Smooth muscle cell (in vitro differentiated cells): ENCODE measurements around the gene CORO7. TPM values are rescaled to one million over a fixed set of nuclear protein-coding genes. Genes with fewer than 3 reads are reported as not detected.

Source experiments
- DNase-seq: peaks from one replicate; lab custom pipeline; 2025; ENCODE audit not compliant: unreplicated experiment; lab: John Stamatoyannopoulos, UW
- H2AFZ ChIP-seq: fragments of 200-600 bp; sonication (generic); 2 replicates; pipeline ENCODE4 v1.6.0; 2016; ENCODE audit warnings: antibody characterized with exemption, low read depth, mild to moderate bottlenecking
- H3F3A ChIP-seq: fragments of 200-600 bp; sonication (generic); 2 replicates; pipeline ENCODE4 v1.6.0; 2017; ENCODE audit warnings: antibody characterized with exemption, low read depth
- H3K27ac ChIP-seq: fragments of 200-600 bp; sonication (generic); 2 replicates; pipeline ENCODE4 v1.5.1; 2016; ENCODE audit warnings: low read depth, mild to moderate bottlenecking
- H3K27me3 ChIP-seq: fragments of 200-600 bp; sonication (generic); 2 replicates; pipeline ENCODE4 v1.6.1; 2016; ENCODE audit warnings: low read depth, mild to moderate bottlenecking
- H3K36me3 ChIP-seq: fragments of 200-600 bp; sonication (generic); 2 replicates; pipeline ENCODE4 v1.5.1; 2016; ENCODE audit warnings: low read depth
- H3K4me1 ChIP-seq: fragments of 200-600 bp; sonication (generic); 2 replicates; pipeline ENCODE4 v1.5.1; 2016; ENCODE audit warnings: low read depth
- H3K4me2 ChIP-seq: fragments of 200-600 bp; sonication (generic); 2 replicates; pipeline ENCODE4 v1.6.0; 2016; ENCODE audit warnings: mild to moderate bottlenecking
- H3K4me3 ChIP-seq: fragments of 200-600 bp; sonication (generic); 2 replicates; pipeline ENCODE4 v1.5.1; 2016; ENCODE audit warnings: mild to moderate bottlenecking
- H3K79me2 ChIP-seq: fragments of 200-600 bp; sonication (generic); 2 replicates; pipeline ENCODE4 v1.6.0; 2016; ENCODE audit warnings: low read depth, mild to moderate bottlenecking
- H3K9ac ChIP-seq: fragments of 200-600 bp; sonication (generic); 2 replicates; pipeline ENCODE4 v1.6.0; 2016; ENCODE audit warnings: low read depth
- H3K9me3 ChIP-seq: fragments of 200-600 bp; sonication (generic); replicated peaks from 2 replicates; pipeline ENCODE4 v1.5.1; 2016; ENCODE audit warnings: low read depth
- H4K20me1 ChIP-seq: fragments of 200-600 bp; sonication (generic); 2 replicates; pipeline ENCODE4 v1.6.0; 2016; ENCODE audit warnings: low read depth
- WGBS: methylation state at CpG from one replicate; pipeline ENCODE4 v1.1.7; 2016; ENCODE audit warnings: low lambda C conversion rate; 5-methylcytosine and 5-hydroxymethylcytosine counted together
- polyA plus RNA-seq: library from polyadenylated mRNA; unstranded; fragments of >200 nt; fragmentation: Nextera tagmentation; extraction: Ambion mirVana; gene quantifications from 2 replicates; pipeline ENCODE4 v1.2.1, GENCODE V29; 2016
- total RNA-seq: library from RNA; depleted of rRNA; stranded (reverse); fragments of >200 nt; gene quantifications from 2 replicates; pipeline ENCODE4 v1.2.3, GENCODE V29; 2014
- TF ChIP-seq, protein P1 (sequence below): fragments of 200-600 bp; sonication (generic); IDR thresholded peaks from 2 replicates; pipeline ENCODE4 v1.5.1; 2017; ENCODE audit warnings: borderline replicate concordance, mild to moderate bottlenecking, antibody characterized with exemption; ENCODE audit not compliant: insufficient read depth, poor library complexity, severe bottlenecking

CORO7 gene
- total and polyA plus RNA-seq, 2 experiments from 2014 or later, result 6.7 to 12.7 TPM

DNA sequence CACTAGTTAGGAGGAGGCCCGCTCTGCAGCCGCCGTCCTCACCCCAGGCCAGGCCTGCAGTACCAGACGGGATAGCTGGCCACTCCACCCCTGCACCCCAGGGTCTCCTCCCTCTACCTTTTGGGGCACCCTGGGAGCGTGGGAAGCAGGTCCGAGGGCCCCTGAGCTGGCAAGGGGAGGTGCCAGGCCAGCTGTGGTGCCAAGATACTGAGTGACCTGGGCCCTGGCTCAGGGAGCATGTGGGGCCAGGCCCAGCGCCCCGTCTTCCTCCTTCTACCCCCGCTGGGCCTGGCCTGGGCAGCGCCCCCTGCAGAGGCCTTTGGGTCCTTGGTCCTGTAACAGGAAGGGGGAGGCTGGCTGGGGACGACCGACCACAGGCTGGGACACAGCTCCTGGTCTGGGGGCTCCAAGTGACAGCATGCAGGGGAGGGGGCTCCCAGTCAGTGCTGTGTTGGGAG lies 78.2 kb downstream of the CORO7 start:
- TF ChIP-seq, protein P1, sequence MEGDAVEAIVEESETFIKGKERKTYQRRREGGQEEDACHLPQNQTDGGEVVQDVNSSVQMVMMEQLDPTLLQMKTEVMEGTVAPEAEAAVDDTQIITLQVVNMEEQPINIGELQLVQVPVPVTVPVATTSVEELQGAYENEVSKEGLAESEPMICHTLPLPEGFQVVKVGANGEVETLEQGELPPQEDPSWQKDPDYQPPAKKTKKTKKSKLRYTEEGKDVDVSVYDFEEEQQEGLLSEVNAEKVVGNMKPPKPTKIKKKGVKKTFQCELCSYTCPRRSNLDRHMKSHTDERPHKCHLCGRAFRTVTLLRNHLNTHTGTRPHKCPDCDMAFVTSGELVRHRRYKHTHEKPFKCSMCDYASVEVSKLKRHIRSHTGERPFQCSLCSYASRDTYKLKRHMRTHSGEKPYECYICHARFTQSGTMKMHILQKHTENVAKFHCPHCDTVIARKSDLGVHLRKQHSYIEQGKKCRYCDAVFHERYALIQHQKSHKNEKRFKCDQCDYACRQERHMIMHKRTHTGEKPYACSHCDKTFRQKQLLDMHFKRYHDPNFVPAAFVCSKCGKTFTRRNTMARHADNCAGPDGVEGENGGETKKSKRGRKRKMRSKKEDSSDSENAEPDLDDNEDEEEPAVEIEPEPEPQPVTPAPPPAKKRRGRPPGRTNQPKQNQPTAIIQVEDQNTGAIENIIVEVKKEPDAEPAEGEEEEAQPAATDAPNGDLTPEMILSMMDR, result no peak
- H3K36me3 ChIP-seq, result no peaks in the 10 kb centered on the region
- no peaks in the 10 kb centered on the region for H3K4me1 ChIP-seq
- H3K27me3 ChIP-seq, result no peaks in the 10 kb centered on the region
- H3K9me3 ChIP-seq, result no peaks in the 10 kb centered on the region
- no peak overlapping the region for H3K4me3 ChIP-seq
- no peak overlapping the region for H3K9ac ChIP-seq
- H2AFZ ChIP-seq, result no peak overlapping the region
- 95% methylated on average over 12 of the region's 12 CpGs for WGBS
- peaks cover 55% of the 10 kb centered on the region for H4K20me1 ChIP-seq
- H3K27ac ChIP-seq, result no peak overlapping the region
- H3K4me2 ChIP-seq, result no peak overlapping the region
- peaks cover 18% of the 10 kb centered on the region for H3K79me2 ChIP-seq
- H3F3A ChIP-seq, result no peaks in the 10 kb centered on the region
- DNase-seq, result no peak

DNA sequence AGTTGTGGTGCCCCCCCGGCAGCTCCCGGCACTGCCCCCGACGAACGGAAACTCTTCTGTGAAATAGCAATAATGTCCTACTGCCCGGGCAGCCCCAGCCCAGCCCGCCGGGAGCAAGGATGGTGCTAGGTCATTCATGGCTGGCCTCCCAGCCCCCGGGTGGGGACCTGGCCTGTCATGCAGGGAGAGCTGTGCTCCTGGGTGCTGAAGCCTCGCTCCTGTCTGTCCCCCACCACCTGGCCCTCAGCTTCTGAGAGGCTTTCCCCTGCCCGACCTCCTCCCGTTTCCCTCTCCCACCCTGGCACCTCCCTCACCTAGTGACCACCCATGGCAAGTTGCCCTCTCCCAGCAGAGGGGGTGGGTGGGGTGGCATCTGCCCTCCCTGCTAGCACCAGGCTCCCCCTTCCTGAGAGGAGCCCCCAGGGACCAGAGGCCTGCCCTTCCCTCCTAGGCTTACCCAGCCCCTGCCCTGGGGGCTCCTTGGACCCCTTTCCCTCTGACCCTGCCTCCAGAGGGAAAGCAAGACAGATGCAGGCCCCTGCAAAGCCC lies 78.8 kb downstream of the CORO7 start:
- Histone ChIP-seq H3K9ac (no peak overlapping the region), H2AFZ (no peak overlapping the region), H3K9me3 (no peaks in the 10 kb centered on the region), H3K4me2 (no peak overlapping the region), H3K27ac (no peak overlapping the region), H3K4me1 (no peaks in the 10 kb centered on the region), H3K27me3 (no peaks in the 10 kb centered on the region), H3F3A (no peaks in the 10 kb centered on the region), H3K4me3 (no peak overlapping the region), H3K79me2 (peaks cover 18% of the 10 kb centered on the region), H4K20me1 (peaks cover 55% of the 10 kb centered on the region), H3K36me3 (no peaks in the 10 kb centered on the region)
- TF ChIP-seq, protein P1, result no peak
- WGBS, result 90% methylated on average over 9 of the region's 12 CpGs
- no peak for DNase-seq

DNA sequence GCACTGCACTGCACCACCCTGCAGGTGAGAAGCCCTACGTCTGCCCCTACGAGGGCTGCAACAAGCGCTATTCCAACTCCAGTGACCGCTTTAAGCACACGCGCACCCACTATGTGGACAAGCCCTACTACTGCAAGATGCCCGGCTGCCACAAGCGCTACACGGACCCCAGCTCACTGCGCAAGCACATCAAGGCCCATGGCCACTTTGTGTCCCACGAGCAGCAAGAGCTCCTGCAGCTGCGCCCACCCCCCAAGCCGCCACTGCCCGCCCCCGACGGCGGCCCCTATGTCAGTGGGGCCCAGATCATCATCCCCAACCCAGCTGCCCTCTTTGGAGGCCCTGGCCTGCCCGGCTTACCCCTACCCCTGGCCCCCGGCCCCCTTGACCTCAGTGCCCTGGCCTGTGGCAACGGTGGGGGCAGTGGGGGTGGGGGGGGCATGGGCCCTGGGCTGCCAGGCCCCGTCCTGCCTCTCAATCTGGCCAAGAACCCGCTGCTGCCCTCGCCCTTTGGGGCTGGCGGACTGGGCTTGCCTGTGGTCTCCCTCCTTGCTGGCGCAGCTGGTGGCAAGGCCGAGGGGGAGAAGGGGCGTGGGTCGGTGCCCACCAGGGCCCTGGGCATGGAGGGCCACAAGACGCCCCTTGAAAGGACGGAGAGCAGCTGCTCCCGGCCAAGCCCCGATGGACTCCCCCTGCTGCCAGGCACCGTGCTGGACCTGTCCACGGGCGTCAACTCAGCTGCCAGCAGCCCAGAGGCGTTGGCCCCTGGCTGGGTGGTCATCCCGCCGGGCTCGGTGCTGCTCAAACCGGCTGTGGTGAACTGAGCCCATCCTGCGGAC lies 79.5 kb downstream of the CORO7 start:
- H3K4me2 ChIP-seq, result no peak overlapping the region
- no peaks in the 10 kb centered on the region for H3K27me3 ChIP-seq
- no peak overlapping the region for H2AFZ ChIP-seq
- H3K9ac ChIP-seq, result no peak overlapping the region
- H3K79me2 ChIP-seq, result peaks cover 21% of the 10 kb centered on the region
- WGBS, result 97% methylated on average over 23 of the region's 41 CpGs
- H4K20me1 ChIP-seq, result peaks cover 55% of the 10 kb centered on the region
- H3K4me1 ChIP-seq, result no peaks in the 10 kb centered on the region
- no peak for DNase-seq
- no peaks in the 10 kb centered on the region for H3F3A ChIP-seq
- H3K9me3 ChIP-seq, result no peaks in the 10 kb centered on the region
- TF ChIP-seq, protein P1, result no peak
- H3K36me3 ChIP-seq, result no peaks in the 10 kb centered on the region
- H3K27ac ChIP-seq, result no peak overlapping the region
- H3K4me3 ChIP-seq, result no peak overlapping the region
